Activated naive CD4-positive, alpha-beta T cell treated with Interleukin-2 at 50 U/mL for 16 hours (primary cell): ENCODE data around the gene NR2F1-AS1.
"Not testable (repeated sequence)": the region's sequence is repeated elsewhere in the genome, so short reads cannot be mapped to it uniquely, and the experiment has no call there.

ENCODE experiments used
- DNase-seq: peaks from one replicate; pipeline ENCODE4 v3.0.0-alpha.2; 2020

Gene NR2F1-AS1

DNA sequence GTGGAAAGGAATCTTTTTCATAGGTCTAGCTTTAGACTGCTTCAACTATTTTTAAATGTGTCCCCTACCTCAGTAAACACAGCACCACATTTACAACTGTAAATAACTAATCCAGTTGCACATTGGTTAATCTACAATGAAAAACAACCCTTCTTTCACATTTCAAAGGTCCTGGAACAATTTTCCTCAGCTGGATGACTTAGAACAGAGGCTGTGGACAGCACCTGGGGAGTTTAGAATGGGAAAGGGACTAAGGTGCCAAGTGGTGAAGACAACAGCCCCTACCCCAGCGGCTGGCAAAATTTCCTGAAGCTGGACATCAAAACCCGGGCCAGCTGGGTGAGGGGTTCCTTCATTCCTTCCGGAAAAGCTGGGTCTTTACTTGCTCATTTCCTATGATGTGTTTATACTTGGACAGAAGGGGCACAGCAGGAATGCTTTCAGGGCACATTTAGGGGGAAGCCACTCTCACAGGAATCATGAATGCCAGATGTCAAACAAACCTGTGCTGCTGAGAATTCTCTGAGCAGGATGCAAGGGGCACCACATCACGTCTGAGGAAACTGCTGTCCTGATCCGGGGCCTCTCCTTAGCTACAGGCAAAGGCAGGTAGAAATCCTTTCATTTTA lies 158.3 kb downstream of the NR2F1-AS1 start:
- DNase-seq = no peak

DNA sequence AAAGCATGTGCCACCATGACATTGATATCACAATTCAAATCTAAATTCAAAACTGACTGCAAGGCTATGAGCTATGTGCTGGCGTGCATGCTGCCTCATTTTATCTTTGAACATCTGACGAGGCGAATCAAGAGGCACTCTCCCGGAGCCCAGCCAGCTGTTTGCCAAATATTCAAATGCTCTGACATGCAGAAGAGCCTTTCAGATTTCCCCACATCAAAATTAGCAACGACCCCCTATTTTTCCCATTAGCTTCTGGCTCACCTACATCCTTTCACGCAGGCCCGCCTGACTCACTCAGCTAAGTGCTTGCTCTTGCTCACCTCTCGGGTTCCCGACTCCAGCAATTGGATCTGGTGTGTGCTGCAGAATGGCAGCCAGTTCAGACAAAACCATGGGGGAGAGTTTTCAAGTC lies 159.0 kb downstream of the NR2F1-AS1 start:
- no peak for DNase-seq

DNA sequence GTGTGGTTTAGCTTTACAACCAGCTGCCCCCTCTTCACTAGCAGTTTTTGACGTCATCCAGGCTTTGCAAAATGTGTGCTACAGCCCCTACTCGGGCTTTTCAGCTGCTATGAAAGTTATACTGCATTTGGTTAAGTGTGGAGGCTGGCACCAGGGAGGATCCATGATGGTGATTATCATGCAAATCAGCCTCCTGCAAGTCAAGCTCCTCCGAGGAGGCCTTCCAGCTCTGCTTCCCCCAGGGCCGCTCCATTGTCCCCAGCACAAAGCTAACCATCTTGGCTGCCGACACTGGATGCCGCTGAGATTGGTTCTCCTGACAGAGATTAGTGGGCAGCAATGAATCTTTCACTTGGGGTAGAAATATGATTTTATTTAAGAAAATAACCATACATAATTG lies 159.6 kb downstream of the NR2F1-AS1 start:
- DNase-seq = no peak

DNA sequence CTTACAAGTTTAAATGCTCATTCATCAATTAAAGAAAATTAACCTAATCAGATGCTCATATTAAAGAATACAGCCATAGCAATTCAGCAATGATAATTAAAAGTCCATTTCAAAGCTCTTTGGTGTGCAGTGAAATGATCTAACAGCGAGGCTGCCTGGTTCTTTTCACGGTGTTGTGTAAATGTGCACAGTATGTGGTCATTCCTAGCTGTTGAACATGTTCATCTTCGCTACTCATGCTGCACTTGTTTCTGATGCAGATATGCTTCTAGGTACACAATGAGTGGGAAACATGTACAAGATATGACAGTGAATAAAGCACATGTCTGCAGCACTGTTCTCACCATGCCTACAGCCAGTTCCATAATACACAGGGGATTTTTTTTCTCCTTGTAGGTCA lies 163.5 kb downstream of the NR2F1-AS1 start:
- no peak for DNase-seq

DNA sequence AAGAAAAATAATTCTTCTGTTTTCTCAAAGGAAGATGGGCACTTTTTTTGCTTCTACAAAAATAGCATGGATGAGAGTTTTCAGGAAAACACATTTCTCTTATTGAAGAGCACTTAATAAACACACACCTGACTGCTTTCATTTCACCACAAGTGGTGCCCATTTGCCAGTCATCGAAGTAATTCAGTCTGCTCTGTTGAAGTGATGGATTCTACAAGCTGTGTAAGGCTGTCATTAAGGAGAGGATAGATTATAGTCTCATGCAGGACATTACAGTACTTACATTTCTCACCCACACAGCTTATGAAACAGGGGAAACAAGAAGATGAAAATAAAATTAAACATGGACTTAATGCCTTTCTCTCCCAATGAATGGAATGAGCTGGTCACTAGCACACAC lies 165.2 kb downstream of the NR2F1-AS1 start:
- DNase-seq = no peak

DNA sequence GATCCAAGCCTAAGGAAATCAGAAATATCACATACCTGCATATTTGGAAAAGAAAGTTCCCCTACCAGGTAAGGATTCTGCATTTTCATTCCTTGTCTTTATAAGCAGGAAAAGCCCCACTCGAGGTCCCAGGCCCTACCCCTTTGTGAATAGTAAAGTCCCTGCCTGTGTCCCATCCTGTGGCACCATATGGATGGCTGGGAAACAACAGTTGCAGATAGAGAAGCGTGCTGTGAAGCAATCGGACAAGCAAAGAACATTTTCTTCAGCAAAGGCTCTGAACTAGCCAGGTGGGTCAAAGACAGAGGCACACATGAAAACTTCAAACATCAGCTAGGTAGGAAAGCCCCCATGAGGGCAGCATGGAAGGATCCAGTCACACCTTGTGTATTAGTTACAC lies 169.3 kb downstream of the NR2F1-AS1 start:
- no peak for DNase-seq

DNA sequence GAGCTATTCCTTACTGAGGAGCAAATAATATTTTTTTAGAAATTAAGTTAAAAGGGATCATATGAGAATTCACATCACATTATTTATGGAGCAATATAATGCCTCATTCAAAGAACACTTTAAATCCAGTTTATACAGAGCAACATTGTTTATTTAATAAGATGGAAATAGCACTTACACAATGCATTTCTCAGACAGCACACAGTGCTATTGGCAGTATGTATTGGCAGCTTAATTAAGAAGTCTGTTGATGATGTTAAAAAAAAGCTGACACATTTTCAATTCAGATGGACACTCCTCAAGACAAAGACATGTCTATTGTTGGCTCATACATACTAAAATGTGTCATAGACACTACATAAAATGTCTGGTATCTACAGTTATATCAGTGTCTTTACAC lies 171.3 kb downstream of the NR2F1-AS1 start:
- DNase-seq = no peak

DNA sequence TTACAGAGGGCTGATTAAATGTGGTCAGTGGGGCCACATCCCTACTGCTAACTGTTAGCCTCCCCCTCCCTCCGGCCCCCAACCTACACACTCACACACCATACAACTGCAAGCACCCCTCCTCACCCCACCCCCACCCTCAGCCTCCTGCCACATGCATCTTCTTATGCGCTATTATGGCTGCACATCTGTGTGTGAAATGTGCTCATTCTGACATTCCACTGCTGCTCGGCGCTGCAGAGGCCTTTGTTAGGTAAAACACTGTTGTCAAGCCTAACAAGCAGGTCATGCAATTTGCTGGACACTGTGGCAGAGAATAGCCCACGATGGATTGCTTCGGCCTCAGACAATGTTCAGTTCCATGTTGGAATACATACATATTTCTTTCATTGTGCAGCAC lies 173.6 kb downstream of the NR2F1-AS1 start:
- DNase-seq = no peak

DNA sequence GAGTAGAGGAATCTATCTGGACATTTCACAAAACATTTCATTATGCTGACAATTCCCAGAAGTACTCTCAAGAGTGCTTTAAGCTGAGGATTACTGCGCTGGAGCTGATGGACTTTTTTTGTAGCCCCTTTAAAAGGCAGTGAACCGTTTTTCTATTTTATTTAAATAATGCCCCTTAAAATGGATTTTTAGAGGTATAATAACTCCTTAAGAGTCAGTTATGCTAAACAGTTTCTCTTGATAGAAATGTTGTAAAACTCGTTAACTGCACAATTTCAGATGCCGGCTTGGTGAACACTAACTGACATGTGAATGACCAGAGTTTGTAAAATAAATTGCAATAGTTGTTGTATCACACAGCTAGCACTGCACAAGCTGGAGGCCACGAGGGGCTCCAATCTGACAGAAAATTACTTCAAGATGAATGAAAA lies 174.0 kb downstream of the NR2F1-AS1 start:
- DNase-seq = no peak

DNA sequence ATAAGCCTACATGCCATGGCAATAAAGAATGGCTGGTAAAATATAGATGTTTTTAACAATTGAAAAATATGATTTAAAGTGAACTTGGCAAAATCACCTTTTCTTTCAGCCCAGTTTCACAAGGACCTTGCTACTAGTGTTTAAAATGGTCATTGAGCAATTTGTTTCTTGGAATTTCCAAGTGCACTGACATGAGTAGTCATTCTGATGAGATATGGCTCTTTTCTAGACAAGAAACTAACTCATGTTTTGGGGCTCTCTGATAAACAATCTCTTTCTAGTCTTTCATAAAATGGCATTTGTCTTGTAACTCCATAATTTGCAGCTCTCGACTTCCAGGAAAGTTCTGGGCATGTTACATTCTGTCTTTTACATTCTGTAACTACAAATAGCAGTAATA lies 176.8 kb downstream of the NR2F1-AS1 start:
- DNase-seq = no peak

DNA sequence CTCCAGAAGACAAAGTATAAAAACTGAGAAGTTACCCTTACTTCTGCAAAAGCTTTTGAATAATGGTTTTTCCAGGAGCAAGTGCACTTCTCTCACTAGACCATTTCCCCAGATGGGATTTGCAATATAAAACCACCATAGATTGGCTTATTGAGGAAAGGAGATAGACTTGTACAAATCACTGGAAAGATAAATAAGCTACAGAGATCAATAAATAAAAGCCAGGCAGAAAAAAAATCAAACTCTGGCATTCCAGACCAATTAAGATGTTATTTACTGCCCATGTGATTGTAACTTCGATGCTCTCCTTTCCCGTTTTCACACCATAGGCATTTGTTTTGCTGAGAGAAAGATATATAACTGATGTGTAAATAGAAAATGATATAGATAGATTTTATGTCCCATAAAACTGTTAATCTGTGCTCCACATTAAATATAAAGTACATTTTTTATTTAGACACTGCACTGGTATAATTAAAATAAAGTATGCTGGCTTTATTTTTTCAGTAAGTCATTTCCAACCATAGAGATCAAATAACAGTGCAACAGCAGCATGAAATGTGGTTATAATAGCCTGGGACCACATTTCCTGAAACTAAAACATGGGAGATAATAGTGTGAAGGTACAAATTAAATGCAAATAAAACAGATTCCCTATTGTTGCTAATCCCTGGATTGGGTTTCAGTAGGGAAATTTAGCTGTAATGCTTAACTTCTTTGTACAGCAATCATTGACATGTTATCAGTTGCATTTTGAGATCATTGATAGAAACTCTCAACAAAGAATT lies 177.7 kb downstream of the NR2F1-AS1 start:
- DNase-seq = no peak

DNA sequence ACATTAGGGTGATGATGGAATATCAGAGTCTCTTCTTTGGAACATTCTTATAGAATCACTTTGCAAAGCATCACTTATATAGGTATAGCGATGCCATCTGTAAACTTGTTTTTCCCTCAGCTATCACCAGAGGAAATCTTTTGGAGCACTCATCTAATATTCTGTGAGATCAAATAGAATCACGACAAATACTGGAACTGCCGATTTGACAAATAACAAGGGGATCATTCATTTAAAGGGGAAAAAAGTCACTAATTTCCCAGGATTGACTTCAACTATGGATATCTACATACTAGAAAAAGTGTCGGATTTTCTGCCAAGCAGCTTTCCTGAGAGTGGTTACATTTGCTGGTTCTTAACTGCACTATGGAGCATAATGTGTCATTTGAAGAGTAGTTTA lies 178.6 kb downstream of the NR2F1-AS1 start:
- DNase-seq = no peak

DNA sequence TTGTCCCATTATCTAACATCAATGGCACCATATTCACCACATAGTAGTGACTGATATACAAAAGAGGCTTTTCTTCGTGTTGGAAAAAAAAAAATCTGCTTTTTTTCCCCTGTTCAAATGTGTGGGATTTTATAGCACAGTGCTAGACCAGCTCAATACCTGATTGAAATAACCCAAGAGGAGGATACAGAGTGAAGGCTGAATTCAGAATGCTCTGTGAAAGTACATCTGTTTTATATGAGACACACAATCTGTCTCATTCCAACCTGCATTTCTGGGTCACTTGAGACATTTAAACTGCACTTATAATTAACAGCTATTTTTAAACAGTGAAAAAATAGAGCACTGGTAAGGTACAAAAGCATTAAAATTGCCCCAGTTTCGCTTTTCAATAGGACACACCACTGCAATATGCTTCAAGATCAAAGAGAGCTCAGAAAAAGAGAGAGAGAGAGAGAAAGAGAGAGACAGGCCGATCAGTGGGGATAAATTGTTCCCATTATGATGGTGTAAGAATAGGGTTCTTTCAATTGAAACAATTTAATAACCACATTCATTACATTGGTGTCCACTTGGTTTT lies 179.3 kb downstream of the NR2F1-AS1 start:
- no peak for DNase-seq

DNA sequence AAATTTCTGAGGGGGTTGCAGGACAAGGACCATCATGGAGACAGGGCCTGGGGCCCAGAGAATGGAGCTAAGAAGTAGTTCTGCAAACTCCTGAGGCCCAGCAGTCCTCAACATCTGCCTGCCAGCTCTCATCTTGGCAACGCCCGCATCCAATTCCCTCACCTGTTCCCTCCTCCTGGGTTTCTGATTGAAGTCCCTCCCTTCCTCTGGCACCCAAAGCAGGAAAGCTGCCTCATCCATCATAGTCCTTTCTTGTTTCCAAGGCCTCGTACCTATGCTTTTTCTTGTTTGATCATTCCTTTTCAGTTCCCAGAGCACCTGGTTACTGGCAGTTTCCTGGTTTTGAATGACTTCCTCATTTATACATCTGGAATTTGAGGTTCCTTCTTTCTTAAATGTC lies 181.3 kb downstream of the NR2F1-AS1 start:
- DNase-seq = no peak

DNA sequence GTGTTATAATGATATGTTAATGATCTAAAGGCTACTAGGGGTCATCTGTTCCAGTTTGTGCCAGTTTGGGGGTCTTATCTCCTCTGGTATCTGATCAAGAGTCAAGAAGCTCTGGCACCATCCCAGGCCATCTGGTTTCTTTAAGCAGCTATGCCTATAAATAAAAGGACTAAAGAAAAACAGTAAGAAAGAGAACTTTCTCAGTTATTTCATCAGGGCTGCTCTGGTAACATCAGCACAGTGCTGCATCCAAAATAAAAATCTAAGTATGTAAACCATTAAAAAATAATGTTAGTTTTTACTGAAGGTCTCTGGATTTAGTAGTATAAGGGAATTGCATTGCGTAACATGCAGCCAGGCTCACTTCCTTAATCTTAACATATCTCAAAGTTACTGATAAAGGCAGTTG lies 185.0 kb downstream of the NR2F1-AS1 start:
- no peak for DNase-seq

DNA sequence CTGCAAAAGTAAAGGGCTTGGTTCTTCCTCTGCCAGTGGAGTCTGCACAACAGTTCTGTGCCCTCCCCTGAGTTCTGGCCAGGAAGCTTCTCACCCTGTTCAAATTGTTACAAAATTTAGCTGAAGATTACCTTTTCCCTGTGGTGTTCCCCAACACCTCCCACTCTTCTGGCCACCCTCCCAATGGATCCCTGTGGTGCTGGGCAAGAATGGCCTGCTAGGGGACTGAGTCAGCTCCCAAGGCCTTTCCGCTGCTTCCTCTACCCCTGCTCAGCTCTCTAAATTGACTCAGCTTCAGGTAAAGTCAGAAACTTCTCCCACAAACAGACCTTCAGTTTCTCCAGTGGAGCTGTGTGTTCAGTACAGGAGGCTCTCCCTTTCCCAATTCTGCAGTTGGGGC lies 186.0 kb downstream of the NR2F1-AS1 start:
- no peak for DNase-seq

DNA sequence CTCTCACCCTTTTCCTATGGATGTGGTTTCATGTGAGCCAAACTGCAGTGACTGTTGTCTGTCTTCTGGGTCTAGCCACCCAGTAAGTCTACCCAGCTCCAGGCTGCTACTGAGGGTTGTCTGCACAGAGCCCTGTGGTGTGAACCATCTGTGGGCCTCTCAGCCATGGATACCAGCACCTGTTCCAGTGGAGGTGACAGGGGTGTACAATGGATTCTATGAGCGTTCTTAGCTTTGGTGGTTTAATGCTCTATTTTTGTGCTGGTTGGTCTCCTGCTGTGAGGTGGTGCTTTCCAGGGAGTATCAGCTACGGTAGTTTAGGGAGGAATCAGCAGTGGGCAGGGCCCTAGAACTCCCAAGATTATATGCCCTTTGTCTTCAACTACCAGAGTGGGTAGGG lies 186.7 kb downstream of the NR2F1-AS1 start:
- no peak for DNase-seq

DNA sequence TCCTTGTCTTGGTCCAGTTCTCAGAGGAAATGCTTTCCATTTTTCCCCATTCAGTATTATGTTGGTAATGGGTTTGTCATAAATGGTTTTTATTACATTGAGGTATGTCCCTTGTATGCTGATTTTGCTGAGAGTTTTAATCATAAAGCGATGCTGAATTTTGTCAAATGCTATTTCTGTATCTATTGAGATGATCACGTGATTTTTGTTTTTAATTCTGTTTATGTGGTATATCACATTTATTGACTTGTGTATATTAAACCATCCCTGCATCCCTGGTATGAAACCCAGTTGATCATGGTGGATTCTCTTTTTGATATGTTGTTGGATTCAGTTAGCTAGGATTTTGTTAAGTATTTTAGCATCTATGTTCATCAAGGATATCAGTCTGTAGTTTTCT lies 189.8 kb downstream of the NR2F1-AS1 start:
- not testable (repeated sequence) for DNase-seq

DNA sequence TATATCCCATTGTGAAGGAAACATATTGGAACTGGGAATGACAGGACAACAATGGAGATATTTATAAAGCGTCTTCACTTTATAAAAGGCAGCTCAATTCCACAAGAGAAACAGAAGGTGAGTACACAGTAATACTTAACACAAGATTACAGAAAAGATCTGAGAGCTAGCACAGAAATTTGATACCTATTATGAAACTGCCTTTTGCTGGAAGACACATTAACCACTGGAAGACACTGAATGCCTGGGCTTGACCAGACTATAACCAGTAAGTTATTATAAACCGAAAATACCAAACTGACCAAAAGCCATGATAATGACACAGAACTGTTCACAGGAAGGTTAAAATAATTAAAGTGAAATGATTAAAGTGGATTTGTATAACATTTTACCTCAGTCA lies 195.4 kb downstream of the NR2F1-AS1 start:
- DNase-seq = no peak

DNA sequence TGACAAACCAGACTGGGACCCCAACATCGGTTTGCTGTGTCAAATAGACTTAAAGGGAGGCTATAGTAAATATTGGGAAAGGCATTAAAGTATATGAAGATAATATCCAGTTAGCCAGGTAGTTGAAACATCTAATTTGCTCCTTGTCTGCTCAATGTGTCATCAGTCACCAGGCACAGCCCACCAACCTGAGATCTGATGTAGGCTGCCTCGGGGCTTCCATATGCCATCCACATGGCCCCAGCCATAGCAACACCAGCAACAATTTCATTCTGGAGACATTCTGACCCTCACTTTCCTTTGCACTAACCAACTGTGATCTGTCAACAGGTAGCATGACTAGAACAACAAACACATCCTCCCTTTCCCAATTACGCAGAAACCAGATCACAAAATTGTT lies 196.0 kb downstream of the NR2F1-AS1 start:
- no peak for DNase-seq

DNA sequence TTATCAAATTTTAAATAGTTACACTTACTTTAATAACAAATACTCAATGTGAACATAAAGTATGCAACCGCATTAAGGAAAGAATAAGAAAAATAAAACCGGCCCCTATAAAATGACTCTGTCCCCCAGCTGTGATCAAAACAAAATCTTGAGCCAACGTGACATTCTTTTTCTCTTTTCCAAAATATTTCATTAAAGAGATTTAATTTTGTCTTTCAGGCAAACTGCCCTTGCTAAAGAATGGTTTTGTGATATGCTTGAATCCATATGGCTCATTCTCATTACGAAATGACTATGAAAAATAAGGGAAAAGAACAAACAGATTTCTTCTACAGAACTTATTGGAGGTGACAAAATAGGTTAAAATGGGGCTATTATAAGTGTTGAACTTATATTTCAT lies 197.0 kb downstream of the NR2F1-AS1 start:
- DNase-seq = no peak

DNA sequence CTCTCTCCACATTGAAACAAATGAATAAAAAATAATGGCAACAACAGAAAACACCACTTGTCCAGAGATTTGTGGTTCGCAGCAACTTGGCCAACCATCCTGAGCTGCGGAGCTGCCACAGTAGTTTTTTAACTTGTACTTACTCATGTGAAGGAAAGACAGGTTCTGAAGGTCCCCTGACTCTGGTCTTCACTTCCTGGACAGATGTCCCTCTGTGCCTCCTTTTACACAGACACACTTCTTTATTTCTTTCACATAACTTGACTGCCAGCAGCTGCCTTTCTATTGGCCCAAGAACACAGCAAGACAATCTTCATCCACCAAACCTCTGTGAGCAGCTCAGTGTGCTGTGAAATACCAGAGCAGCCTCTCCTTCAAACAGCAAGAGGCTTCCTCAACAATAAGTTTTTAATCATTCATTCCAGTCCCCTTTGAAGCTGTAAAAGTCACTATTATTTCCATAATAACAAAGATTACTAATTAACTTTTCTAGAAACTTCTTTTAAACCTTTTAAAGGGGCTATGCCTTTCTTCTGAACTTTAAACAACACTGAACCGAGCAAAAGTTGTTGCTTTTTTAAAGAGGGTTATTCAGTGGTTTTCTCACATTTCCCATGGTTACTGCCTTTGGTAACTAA lies 198.7 kb downstream of the NR2F1-AS1 start:
- no peak for DNase-seq

DNA sequence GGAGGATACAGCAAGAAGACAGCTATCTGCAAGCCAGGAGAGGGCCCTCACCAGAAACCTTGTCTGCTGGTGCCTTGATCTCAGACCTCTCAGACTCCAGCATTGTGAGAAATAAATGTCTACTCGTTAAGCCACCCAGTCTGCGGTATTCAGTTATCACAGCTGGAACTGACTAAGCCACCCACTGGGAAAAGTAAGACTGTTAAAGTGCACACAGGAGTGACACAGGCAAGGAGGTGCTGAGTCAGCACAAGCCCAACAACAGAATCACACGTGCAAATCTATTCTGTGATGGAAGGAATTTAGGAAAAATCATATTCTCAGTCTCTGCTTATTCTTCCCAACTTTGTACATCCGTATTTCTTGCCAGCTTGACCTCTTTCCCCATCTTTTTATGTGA lies 200.0 kb downstream of the NR2F1-AS1 start:
- DNase-seq = no peak

DNA sequence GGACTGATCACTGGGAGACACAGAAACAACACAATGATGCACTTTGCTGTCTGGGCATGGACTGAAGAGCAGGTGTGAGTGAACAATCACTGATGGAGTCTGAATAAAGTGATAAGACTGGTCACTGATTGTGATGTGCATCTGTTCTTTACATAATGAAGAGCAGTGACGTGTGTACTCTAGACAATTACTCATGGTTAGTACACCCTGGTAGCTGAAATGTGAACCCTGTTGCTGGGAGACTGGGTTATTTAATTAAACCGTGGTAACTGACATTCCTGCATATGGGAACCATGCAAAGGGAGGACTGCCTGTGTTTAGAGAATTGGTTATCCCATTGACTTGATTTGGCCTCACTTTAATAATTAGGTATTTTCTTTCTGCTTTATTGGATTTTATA lies 202.9 kb downstream of the NR2F1-AS1 start:
- no peak for DNase-seq
